Spleen (tissue), 3 donors: ENCODE results near the gene GTF2B.

ENCODE experiments used
- POLR2A ChIP-seq, 3 donors: fragments of 450-650 bp; IDR thresholded peaks; one replicate each; pipeline ENCODE4 v1.5.1; 2017; ENCODE audit warnings: antibody characterized with exemption in 3 of 3, mild to moderate bottlenecking in 1 of 3
- POLR2AphosphoS5 ChIP-seq, 3 donors: sonication (generic); formaldehyde crosslinking; IDR thresholded peaks; one replicate each; pipeline ENCODE4 v1.5.1; 2017; ENCODE audit warnings: antibody characterized with exemption in 3 of 3

- TF ChIP-seq POLR2A (IDR thresholded peaks at IDR 0.05): no peak
- no peak for TF ChIP-seq POLR2AphosphoS5 (IDR thresholded peaks at IDR 0.05)
These were observed 44.8 kb upstream of the GTF2B start for GRCh38 chr1:88936223-88936523.
